Peyer's patch (tissue), 4 donors: ENCODE measurements around the gene KRT9.

Experiments used
- POLR2A ChIP-seq, 2 donors: fragments of 450-650 bp; IDR thresholded peaks; one replicate each; pipeline ENCODE4 v1.5.1; 2017; ENCODE audit warnings: antibody characterized with exemption in 2 of 2, mild to moderate bottlenecking in 2 of 2, moderate library complexity in 2 of 2
- TF ChIP-seq, protein P1 (sequence below), 6 experiments: fragments of 450-650 bp in 4 of 6; fragments of 200-600 bp in 2 of 6; sonication (generic) in 1 of 6; IDR thresholded peaks; one replicate each; pipeline ENCODE4 v1.5.1; 2017 to 2019; ENCODE audit warnings: antibody characterized with exemption in 6 of 6, mild to moderate bottlenecking in 3 of 6, moderate library complexity in 1 of 6

DNA sequence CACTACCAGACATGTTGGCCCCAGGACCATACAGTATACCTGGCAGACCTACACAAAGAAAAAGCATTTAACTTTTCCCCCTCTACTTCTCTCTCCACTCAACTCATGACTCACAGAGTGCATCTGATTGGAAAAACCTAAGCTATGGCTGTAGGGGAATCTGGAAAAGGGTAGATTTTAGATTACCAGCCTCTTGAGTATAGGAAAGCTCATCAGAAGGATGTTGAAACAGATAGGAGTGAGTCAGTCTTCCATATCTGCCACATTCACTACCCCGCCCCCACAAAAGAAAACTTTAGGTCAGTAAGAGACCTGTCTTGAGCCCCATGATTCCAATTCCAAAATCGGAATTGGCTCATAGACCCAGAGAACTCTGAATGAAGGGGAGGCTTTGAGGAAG is 12.3 kb downstream of the KRT9 start:
- TF ChIP-seq, protein P1, sequence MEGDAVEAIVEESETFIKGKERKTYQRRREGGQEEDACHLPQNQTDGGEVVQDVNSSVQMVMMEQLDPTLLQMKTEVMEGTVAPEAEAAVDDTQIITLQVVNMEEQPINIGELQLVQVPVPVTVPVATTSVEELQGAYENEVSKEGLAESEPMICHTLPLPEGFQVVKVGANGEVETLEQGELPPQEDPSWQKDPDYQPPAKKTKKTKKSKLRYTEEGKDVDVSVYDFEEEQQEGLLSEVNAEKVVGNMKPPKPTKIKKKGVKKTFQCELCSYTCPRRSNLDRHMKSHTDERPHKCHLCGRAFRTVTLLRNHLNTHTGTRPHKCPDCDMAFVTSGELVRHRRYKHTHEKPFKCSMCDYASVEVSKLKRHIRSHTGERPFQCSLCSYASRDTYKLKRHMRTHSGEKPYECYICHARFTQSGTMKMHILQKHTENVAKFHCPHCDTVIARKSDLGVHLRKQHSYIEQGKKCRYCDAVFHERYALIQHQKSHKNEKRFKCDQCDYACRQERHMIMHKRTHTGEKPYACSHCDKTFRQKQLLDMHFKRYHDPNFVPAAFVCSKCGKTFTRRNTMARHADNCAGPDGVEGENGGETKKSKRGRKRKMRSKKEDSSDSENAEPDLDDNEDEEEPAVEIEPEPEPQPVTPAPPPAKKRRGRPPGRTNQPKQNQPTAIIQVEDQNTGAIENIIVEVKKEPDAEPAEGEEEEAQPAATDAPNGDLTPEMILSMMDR (IDR thresholded peaks at IDR 0.05) = no peak
- TF ChIP-seq POLR2A (IDR thresholded peaks at IDR 0.05) = no peak
